PFSK-1 (cell line): ENCODE measurements around the gene RAB23.

Experiments used
- FOXP2 ChIP-seq: optimal IDR thresholded peaks from 2 replicates; pipeline ENCODE3; 2011; ENCODE audit warnings: borderline replicate concordance, control low read depth, inconsistent platforms; ENCODE audit not compliant: insufficient read depth; ENCODE audit errors: extremely low read length, extremely low read depth
- POLR2AphosphoS5 ChIP-seq: IDR thresholded peaks from 2 replicates; pipeline ENCODE4 v1.6.1; 2012; ENCODE audit warnings: low read depth, mild to moderate bottlenecking, control low read depth, low read length, moderate library complexity
- SIN3A ChIP-seq: IDR thresholded peaks from 2 replicates; pipeline ENCODE4 v1.6.1; 2012; ENCODE audit warnings: mild to moderate bottlenecking, low read length, moderate library complexity, borderline replicate concordance; ENCODE audit not compliant: insufficient read depth
- TAF1 ChIP-seq: IDR thresholded peaks from 2 replicates; pipeline ENCODE4 v1.6.1; 2012; ENCODE audit warnings: low read length, control low read depth, borderline replicate concordance; ENCODE audit not compliant: insufficient read depth
- TF ChIP-seq, protein P1 (sequence below), 2 experiments: IDR thresholded peaks; 2 replicates each; pipeline versions ENCODE4 v1.6.1 to v1.8.0; 2011 to 2012; ENCODE audit warnings: low read depth in 2 of 2, low read length in 2 of 2, control low read depth in 1 of 2, inconsistent platforms in 1 of 2, mild to moderate bottlenecking in 1 of 2, moderate library complexity in 1 of 2; ENCODE audit not compliant: insufficient read depth in 1 of 2

DNA sequence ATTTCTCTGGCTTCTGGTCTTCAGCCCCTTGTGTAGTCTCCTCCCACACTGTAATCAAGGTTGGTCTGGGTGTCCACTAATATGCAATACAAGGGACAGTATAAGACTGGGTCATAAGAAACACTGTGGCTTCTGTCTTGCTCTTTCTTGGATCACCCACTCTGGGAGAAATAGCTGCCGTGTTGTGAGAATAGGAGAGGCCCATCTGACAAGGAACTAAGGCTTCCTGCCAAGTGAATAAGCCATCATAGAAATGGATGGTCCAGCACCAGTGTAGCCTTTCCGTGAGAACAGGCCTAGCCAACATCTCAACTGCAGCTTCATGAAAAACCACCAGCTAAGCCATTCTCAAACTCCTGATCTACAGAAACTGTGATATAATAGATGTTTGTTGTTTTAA lies 26.6 kb downstream of the RAB23 start:
- TF ChIP-seq POLR2AphosphoS5 (no peak), TAF1 (no peak), SIN3A (no peak), FOXP2 (no peak)
- TF ChIP-seq, protein P1, sequence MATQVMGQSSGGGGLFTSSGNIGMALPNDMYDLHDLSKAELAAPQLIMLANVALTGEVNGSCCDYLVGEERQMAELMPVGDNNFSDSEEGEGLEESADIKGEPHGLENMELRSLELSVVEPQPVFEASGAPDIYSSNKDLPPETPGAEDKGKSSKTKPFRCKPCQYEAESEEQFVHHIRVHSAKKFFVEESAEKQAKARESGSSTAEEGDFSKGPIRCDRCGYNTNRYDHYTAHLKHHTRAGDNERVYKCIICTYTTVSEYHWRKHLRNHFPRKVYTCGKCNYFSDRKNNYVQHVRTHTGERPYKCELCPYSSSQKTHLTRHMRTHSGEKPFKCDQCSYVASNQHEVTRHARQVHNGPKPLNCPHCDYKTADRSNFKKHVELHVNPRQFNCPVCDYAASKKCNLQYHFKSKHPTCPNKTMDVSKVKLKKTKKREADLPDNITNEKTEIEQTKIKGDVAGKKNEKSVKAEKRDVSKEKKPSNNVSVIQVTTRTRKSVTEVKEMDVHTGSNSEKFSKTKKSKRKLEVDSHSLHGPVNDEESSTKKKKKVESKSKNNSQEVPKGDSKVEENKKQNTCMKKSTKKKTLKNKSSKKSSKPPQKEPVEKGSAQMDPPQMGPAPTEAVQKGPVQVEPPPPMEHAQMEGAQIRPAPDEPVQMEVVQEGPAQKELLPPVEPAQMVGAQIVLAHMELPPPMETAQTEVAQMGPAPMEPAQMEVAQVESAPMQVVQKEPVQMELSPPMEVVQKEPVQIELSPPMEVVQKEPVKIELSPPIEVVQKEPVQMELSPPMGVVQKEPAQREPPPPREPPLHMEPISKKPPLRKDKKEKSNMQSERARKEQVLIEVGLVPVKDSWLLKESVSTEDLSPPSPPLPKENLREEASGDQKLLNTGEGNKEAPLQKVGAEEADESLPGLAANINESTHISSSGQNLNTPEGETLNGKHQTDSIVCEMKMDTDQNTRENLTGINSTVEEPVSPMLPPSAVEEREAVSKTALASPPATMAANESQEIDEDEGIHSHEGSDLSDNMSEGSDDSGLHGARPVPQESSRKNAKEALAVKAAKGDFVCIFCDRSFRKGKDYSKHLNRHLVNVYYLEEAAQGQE (IDR thresholded peaks at IDR 0.05; ENCODE audit: insufficient read depth in 1 of 2, low read depth in 2 of 2, low read length in 2 of 2) = no peak
